Activated CD4-positive, alpha-beta memory T cell treated with anti-CD3 and anti-CD28 coated beads, Interleukin-2, amount 10 ng/mL, durations not matched to agents 7 days and 5 days (primary cell): Measurements from ENCODE around the gene FOXN3. TPM values are rescaled to one million over a fixed set of nuclear protein-coding genes. Genes with fewer than 3 reads are reported as not detected.

Experiments used
- CTCF ChIA-PET: fragments of 350-600 bp; sonication (Branson Sonifier 250); formaldehyde crosslinking; loops from one replicate; lab custom pipeline; 2021; ENCODE audit warnings: antibody characterized with exemption, inconsistent platforms; lab: Charles Lee
- POLR2A ChIA-PET: fragments of 350-600 bp; sonication (Branson Sonifier 250); formaldehyde crosslinking; loops from one replicate; lab custom pipeline; 2021; ENCODE audit warnings: antibody characterized with exemption; lab: Charles Lee
- DNase-seq: peaks from one replicate; pipeline ENCODE4 v3.0.0-alpha.2; 2020
- H3K27ac Mint-ChIP-seq: one replicate; pipeline ENCODE4 v1.8.0; 2021; ENCODE audit warnings: mild to moderate bottlenecking, mixed read lengths
- H3K27me3 Mint-ChIP-seq: one replicate; pipeline ENCODE4 v1.8.0; 2021; ENCODE audit warnings: mixed read lengths
- H3K36me3 Mint-ChIP-seq: one replicate; pipeline ENCODE4 v1.8.0; 2021; ENCODE audit warnings: low read depth, mixed read lengths
- H3K4me1 Mint-ChIP-seq: one replicate; pipeline ENCODE4 v1.8.0; 2021; ENCODE audit warnings: mixed read lengths
- H3K4me3 Mint-ChIP-seq: one replicate; pipeline ENCODE4 v1.8.0; 2021; ENCODE audit warnings: mild to moderate bottlenecking, mixed read lengths
- H3K9me3 Mint-ChIP-seq: one replicate; pipeline ENCODE4 v1.8.0; 2021; ENCODE audit warnings: mixed read lengths
- total RNA-seq, 2 experiments: library from RNA; stranded (reverse); gene quantifications; one replicate each; pipeline ENCODE4 v1.2.3, GENCODE V29; 2021

The FOXN3 gene
- total RNA-seq, 2 experiments from 2014 or later: 73.1 to 78.3 TPM

- Mint-ChIP-seq H3K4me3 (no peak overlapping the region), H3K9me3 (peaks cover 18% of the 10 kb centered on the region), H3K36me3 (peaks cover 36% of the 10 kb centered on the region), H3K27me3 (no peaks in the 10 kb centered on the region), H3K27ac (no peak overlapping the region), H3K4me1 (peaks cover 21% of the 10 kb centered on the region)
- POLR2A ChIA-PET: no interaction called here
- CTCF ChIA-PET: no interaction called here
- DNase-seq: no peak
Observed at GRCh38 chr14:89320381-89321000, 96.5 kb downstream of the FOXN3 start.

- Mint-ChIP-seq H3K4me3 (no peak overlapping the region), H3K4me1 (peaks cover 18% of the 10 kb centered on the region), H3K9me3 (peaks cover 18% of the 10 kb centered on the region), H3K36me3 (peaks cover 33% of the 10 kb centered on the region), H3K27ac (no peak overlapping the region), H3K27me3 (no peaks in the 10 kb centered on the region)
- POLR2A ChIA-PET: no interaction called here
- DNase-seq: no peak
- CTCF ChIA-PET: no interaction called here
Observed at GRCh38 chr14:89319687-89320086, 97.3 kb downstream of the FOXN3 start.

GRCh38 chr14:89317051-89317691, 99.9 kb downstream of the FOXN3 start:
- POLR2A ChIA-PET: no interaction called here
- Mint-ChIP-seq H3K4me3 (no peak overlapping the region), H3K27ac (peak overlapping the region; percentile 8), H3K27me3 (no peaks in the 10 kb centered on the region), H3K9me3 (peaks cover 18% of the 10 kb centered on the region), H3K4me1 (peaks cover 9% of the 10 kb centered on the region), H3K36me3 (peaks cover 26% of the 10 kb centered on the region)
- no peak for DNase-seq
- CTCF ChIA-PET: no interaction called here

- H3K27ac Mint-ChIP-seq: no peak overlapping the region
- H3K36me3 Mint-ChIP-seq: peaks cover 25% of the 10 kb centered on the region
- ChIA-PET CTCF (no interaction called here), POLR2A (no interaction called here)
- H3K9me3 Mint-ChIP-seq: peaks cover 18% of the 10 kb centered on the region
- DNase-seq: no peak
- peaks cover 9% of the 10 kb centered on the region for H3K4me1 Mint-ChIP-seq
- H3K4me3 Mint-ChIP-seq: no peak overlapping the region
- H3K27me3 Mint-ChIP-seq: no peaks in the 10 kb centered on the region
Observed at GRCh38 chr14:89315493-89316470, 101.3 kb downstream of the FOXN3 start.

GRCh38 chr14:89314274-89314673, 102.8 kb downstream of the FOXN3 start:
- H3K27ac Mint-ChIP-seq: no peak overlapping the region
- no peaks in the 10 kb centered on the region for H3K27me3 Mint-ChIP-seq
- ChIA-PET POLR2A (no interaction called here), CTCF (no interaction called here)
- H3K36me3 Mint-ChIP-seq: peaks cover 16% of the 10 kb centered on the region
- peaks cover 9% of the 10 kb centered on the region for H3K4me1 Mint-ChIP-seq
- no peak overlapping the region for H3K4me3 Mint-ChIP-seq
- peaks cover 8% of the 10 kb centered on the region for H3K9me3 Mint-ChIP-seq
- no peak for DNase-seq

- Mint-ChIP-seq H3K4me1 (peaks cover 9% of the 10 kb centered on the region), H3K9me3 (no peaks in the 10 kb centered on the region), H3K4me3 (no peak overlapping the region), H3K27me3 (no peaks in the 10 kb centered on the region), H3K36me3 (peaks cover 5% of the 10 kb centered on the region), H3K27ac (no peak overlapping the region)
- POLR2A ChIA-PET: no interaction called here
- no peak for DNase-seq
- CTCF ChIA-PET: no interaction called here
Observed at GRCh38 chr14:89312932-89313331, 104.1 kb downstream of the FOXN3 start.

- no peaks in the 10 kb centered on the region for H3K36me3 Mint-ChIP-seq
- DNase-seq: no peak
- H3K9me3 Mint-ChIP-seq: no peaks in the 10 kb centered on the region
- H3K27me3 Mint-ChIP-seq: no peaks in the 10 kb centered on the region
- no peak overlapping the region for H3K4me3 Mint-ChIP-seq
- H3K4me1 Mint-ChIP-seq: peaks cover 2% of the 10 kb centered on the region
- H3K27ac Mint-ChIP-seq: no peak overlapping the region
- POLR2A ChIA-PET: no interaction called here
- CTCF ChIA-PET: no interaction called here
Observed at GRCh38 chr14:89310211-89310610, 106.8 kb downstream of the FOXN3 start.

- CTCF ChIA-PET: no interaction called here
- DNase-seq: no peak
- no peaks in the 10 kb centered on the region for H3K9me3 Mint-ChIP-seq
- H3K4me3 Mint-ChIP-seq: no peak overlapping the region
- H3K36me3 Mint-ChIP-seq: no peaks in the 10 kb centered on the region
- H3K27me3 Mint-ChIP-seq: no peaks in the 10 kb centered on the region
- peaks cover 7% of the 10 kb centered on the region for H3K4me1 Mint-ChIP-seq
- H3K27ac Mint-ChIP-seq: no peak overlapping the region
- POLR2A ChIA-PET: no interaction called here
Observed at GRCh38 chr14:89309670-89310177, 107.3 kb downstream of the FOXN3 start.

- ChIA-PET CTCF (no interaction called here), POLR2A (no interaction called here)
- Mint-ChIP-seq H3K27ac (no peak overlapping the region), H3K36me3 (peaks cover 3% of the 10 kb centered on the region), H3K27me3 (no peaks in the 10 kb centered on the region), H3K9me3 (no peaks in the 10 kb centered on the region), H3K4me3 (no peak overlapping the region), H3K4me1 (peaks cover 18% of the 10 kb centered on the region)
- no peak for DNase-seq
Observed at GRCh38 chr14:89308232-89308959, 108.6 kb downstream of the FOXN3 start.

GRCh38 chr14:89307409-89307808, 109.6 kb downstream of the FOXN3 start:
- DNase-seq: no peak
- Mint-ChIP-seq H3K4me3 (no peak overlapping the region), H3K36me3 (peaks cover 5% of the 10 kb centered on the region), H3K27me3 (no peaks in the 10 kb centered on the region), H3K27ac (no peak overlapping the region), H3K4me1 (peaks cover 25% of the 10 kb centered on the region), H3K9me3 (no peaks in the 10 kb centered on the region)
- POLR2A ChIA-PET: no interaction called here
- CTCF ChIA-PET: no interaction called here

GRCh38 chr14:89304972-89305703, 111.9 kb downstream of the FOXN3 start:
- Mint-ChIP-seq H3K36me3 (peaks cover 14% of the 10 kb centered on the region), H3K4me1 (peaks cover 31% of the 10 kb centered on the region), H3K9me3 (no peaks in the 10 kb centered on the region), H3K4me3 (no peak overlapping the region), H3K27me3 (no peaks in the 10 kb centered on the region), H3K27ac (no peak overlapping the region)
- ChIA-PET POLR2A (no interaction called here), CTCF (interaction anchor here (0.6 kb wide), 1 partner anchor 330 kb away, joined by 3 read pairs; no protein-coding TSS in a partner anchor)
- no peak for DNase-seq

GRCh38 chr14:89304561-89304960, 112.5 kb downstream of the FOXN3 start:
- Mint-ChIP-seq H3K36me3 (peaks cover 17% of the 10 kb centered on the region), H3K27me3 (no peaks in the 10 kb centered on the region), H3K27ac (no peak overlapping the region), H3K4me1 (peaks cover 31% of the 10 kb centered on the region), H3K9me3 (no peaks in the 10 kb centered on the region), H3K4me3 (no peak overlapping the region)
- ChIA-PET POLR2A (no interaction called here), CTCF (no interaction called here)
- no peak for DNase-seq
